ENCODE measurements around the gene SLC38A4. TPM values are rescaled to one million over a fixed set of nuclear protein-coding genes. Genes with fewer than 3 reads are reported as not detected.

Gene SLC38A4
- total RNA-seq, 2 donors from 2014 or later: 2.0 to 8.0 TPM

GRCh38 chr12:46717868-46718267, 107.9 kb downstream of the SLC38A4 start:
- no peak for ATAC-seq
- Histone ChIP-seq H3K27ac (no peak overlapping the region), H3K36me3 (replicated peaks in 1 of 2; ENCODE audit: insufficient read depth in 1 of 2, low read depth in 2 of 2) (no peaks in the 10 kb centered on the region), H3K9me3 (no peaks in the 10 kb centered on the region), H3K4me3 (no peak overlapping the region), H3K27me3 (no peaks in the 10 kb centered on the region), H3K4me1 (no peaks in the 10 kb centered on the region)
- 86 to 89% methylated on average over 3 of the region's 3 CpGs for WGBS, 2 donors
- no peak for DNase-seq
- TF ChIP-seq POLR2A (IDR thresholded peaks at IDR 0.05) (no peak), CTCF (IDR thresholded peaks at IDR 0.05) (no peak)
- intact Hi-C loops (cut with DNase I): no loop called here

- Histone ChIP-seq H3K4me3 (no peak overlapping the region), H3K4me1 (no peaks in the 10 kb centered on the region), H3K27ac (no peak overlapping the region), H3K36me3 (replicated peaks in 1 of 2; ENCODE audit: insufficient read depth in 1 of 2, low read depth in 2 of 2) (no peaks in the 10 kb centered on the region), H3K9me3 (no peaks in the 10 kb centered on the region), H3K27me3 (no peaks in the 10 kb centered on the region)
- no peak for TF ChIP-seq POLR2A (IDR thresholded peaks at IDR 0.05)
- TF ChIP-seq CTCF (IDR thresholded peaks at IDR 0.05): no peak
- ATAC-seq: no peak
- no peak for DNase-seq
- intact Hi-C loops (cut with DNase I): no loop called here
Measured at GRCh38 chr12:46717159-46717558, 108.6 kb downstream of the SLC38A4 start.
